Neural crest cell (in vitro differentiated cells): Measurements from ENCODE around the gene DHRS1. TPM values are rescaled to one million over a fixed set of nuclear protein-coding genes. Genes with fewer than 3 reads are reported as not detected.

Source experiments
- DNase-seq: peaks from one replicate; pipeline ENCODE4 v3.0.0; 2021; ENCODE audit warnings: low read depth, mixed read lengths, low spot score
- H3K27ac Mint-ChIP-seq: one replicate; pipeline ENCODE4 v1.8.0; 2021; ENCODE audit warnings: mild to moderate bottlenecking, mixed read lengths; ENCODE audit not compliant: unreplicated experiment
- H3K27me3 Mint-ChIP-seq: 2 replicates; pipeline ENCODE4 v1.8.0; 2021; ENCODE audit warnings: low read depth, mild to moderate bottlenecking, mixed read lengths
- H3K36me3 Mint-ChIP-seq: 2 replicates; pipeline ENCODE4 v1.8.0; 2021; ENCODE audit warnings: low read depth, mild to moderate bottlenecking, mixed read lengths
- H3K4me1 Mint-ChIP-seq: 2 replicates; pipeline ENCODE4 v1.8.0; 2021; ENCODE audit warnings: mixed read lengths
- H3K4me3 Mint-ChIP-seq: one replicate; pipeline ENCODE4 v1.8.0; 2021; ENCODE audit warnings: mild to moderate bottlenecking, mixed read lengths
- H3K9me3 Mint-ChIP-seq: 2 replicates; pipeline ENCODE4 v1.8.0; 2021; ENCODE audit warnings: mixed read lengths
- total RNA-seq: library from RNA; stranded (reverse); gene quantifications from 2 replicates; pipeline ENCODE4 v1.2.1, GENCODE V29; 2021
- TF ChIP-seq, protein P1 (sequence below): fragments of 200-600 bp; sonication (generic); conservative IDR thresholded peaks from 2 replicates; pipeline ENCODE4 v1.5.0; 2021; ENCODE audit warnings: antibody characterized with exemption, mild to moderate bottlenecking

Gene DHRS1
- total RNA-seq, 1 donor from 2014 or later: 17.2 TPM

DNA sequence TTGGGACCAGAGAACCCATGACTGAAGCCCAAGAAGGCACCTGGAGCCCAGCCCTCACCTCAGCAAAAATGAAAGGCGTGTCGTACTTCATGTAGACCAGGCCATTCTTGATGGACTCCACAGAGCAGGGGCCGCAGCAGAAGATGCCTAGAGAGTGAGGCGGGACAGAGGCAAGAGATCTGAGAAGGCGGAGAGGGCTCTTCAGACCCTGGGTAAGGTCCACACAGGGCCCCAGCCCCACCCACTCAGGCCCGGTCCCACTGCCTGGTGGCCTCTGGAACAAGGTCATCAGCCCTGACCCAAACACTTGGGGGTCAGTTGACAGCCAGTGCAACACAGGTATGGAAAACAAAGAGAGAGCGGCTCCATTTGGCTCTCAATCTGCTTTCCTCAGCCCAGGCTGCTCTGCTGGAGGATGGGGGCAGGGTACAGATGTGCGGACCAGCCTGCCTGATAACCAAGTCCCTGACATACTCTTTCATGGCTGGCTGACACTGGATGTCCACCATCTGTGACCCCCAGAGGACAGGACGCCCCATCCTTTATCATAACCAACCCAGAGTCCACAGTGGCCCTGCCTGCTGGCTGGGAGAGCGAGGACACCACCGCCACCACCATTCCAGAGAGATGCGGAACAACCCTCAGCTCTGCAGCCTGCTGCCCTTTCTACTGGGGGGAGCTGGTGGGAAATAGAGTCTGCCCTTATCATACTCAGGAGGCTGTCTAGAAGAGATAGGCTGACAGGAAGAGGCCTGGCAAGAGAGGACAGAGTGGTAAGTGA is 43.5 kb downstream of the DHRS1 start:
- no peaks in the 10 kb centered on the region for H3K4me1 Mint-ChIP-seq
- no peaks in the 10 kb centered on the region for H3K27me3 Mint-ChIP-seq
- H3K36me3 Mint-ChIP-seq: no peaks in the 10 kb centered on the region
- DNase-seq: no peak
- no peaks in the 10 kb centered on the region for H3K9me3 Mint-ChIP-seq
- H3K27ac Mint-ChIP-seq: no peak overlapping the region
- H3K4me3 Mint-ChIP-seq: no peak overlapping the region
- TF ChIP-seq, protein P1, sequence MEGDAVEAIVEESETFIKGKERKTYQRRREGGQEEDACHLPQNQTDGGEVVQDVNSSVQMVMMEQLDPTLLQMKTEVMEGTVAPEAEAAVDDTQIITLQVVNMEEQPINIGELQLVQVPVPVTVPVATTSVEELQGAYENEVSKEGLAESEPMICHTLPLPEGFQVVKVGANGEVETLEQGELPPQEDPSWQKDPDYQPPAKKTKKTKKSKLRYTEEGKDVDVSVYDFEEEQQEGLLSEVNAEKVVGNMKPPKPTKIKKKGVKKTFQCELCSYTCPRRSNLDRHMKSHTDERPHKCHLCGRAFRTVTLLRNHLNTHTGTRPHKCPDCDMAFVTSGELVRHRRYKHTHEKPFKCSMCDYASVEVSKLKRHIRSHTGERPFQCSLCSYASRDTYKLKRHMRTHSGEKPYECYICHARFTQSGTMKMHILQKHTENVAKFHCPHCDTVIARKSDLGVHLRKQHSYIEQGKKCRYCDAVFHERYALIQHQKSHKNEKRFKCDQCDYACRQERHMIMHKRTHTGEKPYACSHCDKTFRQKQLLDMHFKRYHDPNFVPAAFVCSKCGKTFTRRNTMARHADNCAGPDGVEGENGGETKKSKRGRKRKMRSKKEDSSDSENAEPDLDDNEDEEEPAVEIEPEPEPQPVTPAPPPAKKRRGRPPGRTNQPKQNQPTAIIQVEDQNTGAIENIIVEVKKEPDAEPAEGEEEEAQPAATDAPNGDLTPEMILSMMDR: no peak

DNA sequence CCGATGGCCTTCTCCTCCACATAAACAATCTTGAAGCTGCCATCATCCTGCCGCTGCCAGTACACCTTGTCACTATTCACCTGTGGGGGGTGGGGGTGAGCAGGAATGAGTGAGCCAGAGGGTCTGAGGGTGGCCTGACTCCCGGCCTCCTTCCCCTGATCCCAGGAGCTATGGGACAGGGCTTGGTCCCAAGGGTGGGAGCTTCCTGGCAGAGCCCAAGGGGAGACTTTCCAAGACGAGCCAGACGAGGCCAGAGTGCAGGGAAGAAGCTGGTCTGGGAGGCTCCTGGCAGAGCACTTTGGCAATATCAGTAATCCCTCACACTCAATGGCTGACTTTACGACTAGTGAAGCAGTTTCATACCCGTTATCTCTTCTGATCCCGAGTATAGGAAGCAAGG is 44.1 kb downstream of the DHRS1 start:
- no peak for DNase-seq
- H3K4me3 Mint-ChIP-seq: no peak overlapping the region
- no peaks in the 10 kb centered on the region for H3K36me3 Mint-ChIP-seq
- no peaks in the 10 kb centered on the region for H3K4me1 Mint-ChIP-seq
- no peaks in the 10 kb centered on the region for H3K27me3 Mint-ChIP-seq
- TF ChIP-seq, protein P1: no peak
- no peak overlapping the region for H3K27ac Mint-ChIP-seq
- no peaks in the 10 kb centered on the region for H3K9me3 Mint-ChIP-seq

DNA sequence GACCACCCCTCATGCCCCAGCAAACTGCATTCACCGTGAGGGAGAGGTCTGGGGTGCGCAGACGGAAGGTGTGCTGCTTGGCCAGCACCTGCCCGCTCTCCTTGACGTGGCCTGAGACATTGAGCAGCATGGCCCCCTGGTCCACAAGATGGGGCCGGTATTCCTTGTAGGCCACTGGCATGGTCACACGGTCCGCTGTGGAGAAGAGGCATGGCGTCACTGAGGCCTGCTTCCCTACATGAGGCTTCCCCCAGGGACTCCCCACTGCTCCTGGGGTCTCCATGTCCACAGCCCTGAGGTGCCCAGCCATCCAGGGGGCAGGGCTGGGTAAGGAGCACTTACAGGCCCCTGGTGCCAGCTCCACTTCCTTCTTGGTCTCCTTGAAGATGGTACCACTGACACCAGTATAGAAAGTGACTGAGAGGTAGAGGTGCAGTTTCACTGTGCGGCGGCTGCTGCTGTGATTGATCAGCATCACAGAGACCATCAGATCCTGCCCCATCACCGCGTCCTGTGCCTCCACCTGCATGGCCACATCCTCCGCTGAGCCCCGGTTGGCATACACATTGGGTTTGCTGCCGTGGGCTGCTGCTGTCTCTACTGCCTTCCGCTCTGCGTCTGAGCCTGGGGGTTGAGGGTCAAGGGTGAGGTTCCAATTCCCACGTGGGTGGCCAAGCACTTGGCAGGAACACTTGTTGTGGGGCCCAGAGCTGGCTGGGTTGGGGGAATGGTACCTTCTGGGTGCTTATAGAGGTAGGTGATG is 44.8 kb downstream of the DHRS1 start:
- Mint-ChIP-seq H3K36me3 (no peaks in the 10 kb centered on the region), H3K4me1 (no peaks in the 10 kb centered on the region), H3K27ac (no peak overlapping the region), H3K9me3 (no peaks in the 10 kb centered on the region), H3K4me3 (no peak overlapping the region), H3K27me3 (no peaks in the 10 kb centered on the region)
- TF ChIP-seq, protein P1: no peak
- DNase-seq: no peak

DNA sequence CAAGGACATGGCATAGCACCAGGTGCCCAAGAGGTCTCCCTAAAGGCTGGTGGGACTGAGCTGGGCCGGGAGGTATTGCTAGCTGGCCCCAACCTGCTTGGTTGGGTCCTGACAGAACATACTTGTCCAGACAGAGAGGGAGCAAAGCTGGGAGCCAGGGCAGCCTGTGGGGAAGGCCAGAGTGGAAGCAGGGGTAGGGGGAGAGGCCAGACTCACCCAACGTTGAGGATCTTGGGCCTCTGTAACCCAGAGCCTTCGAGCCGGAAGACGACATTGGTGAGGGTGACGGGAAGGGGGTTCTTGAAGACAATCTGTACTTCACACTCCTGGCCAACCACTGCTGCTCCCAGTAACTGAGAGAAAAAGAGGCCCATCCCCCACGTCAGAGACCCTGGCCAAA is 45.6 kb downstream of the DHRS1 start:
- no peak overlapping the region for H3K4me3 Mint-ChIP-seq
- H3K4me1 Mint-ChIP-seq: no peaks in the 10 kb centered on the region
- no peaks in the 10 kb centered on the region for H3K27me3 Mint-ChIP-seq
- no peaks in the 10 kb centered on the region for H3K36me3 Mint-ChIP-seq
- no peaks in the 10 kb centered on the region for H3K9me3 Mint-ChIP-seq
- DNase-seq: no peak
- no peak overlapping the region for H3K27ac Mint-ChIP-seq
- TF ChIP-seq, protein P1: no peak

DNA sequence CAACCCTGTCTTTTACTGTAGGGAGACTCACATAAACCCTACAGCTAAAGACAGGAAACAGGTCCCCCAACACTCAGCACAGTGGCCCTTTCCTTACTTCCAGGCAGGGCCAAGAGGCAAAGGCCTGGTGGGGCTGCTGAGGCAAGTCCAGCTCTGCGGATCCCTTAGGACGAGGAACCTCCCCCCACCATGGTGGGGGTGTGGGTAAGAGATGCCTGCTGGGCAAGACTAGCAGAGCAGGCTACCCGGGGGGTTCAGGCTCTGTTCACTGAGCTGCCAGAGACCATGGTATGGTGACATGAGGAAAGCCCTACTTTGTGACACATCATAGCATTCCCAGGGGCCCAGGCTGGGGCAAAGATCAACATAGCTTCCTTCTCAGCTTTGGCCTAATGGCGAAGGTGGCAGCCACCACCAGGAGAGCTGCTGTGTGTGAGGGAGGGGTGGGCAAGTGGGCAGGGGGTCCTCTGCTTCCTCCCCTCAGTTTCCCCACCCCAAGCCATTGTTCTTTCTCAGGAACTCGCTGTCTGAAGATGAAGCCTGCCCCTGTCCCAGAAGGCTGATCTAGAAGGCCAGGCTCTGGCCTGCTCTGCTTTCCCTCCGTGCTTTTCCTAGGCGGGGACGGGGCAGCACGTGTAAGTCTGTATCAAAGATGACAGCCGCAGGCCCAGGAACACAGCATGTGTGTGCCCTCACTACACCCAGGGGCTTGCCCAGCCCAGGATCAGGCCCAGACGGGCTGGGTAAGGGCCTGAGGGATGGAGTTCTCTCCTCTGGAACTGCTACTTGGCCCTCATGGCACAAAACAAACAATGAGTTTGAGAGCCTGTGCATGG is 47.1 kb downstream of the DHRS1 start:
- H3K4me1 Mint-ChIP-seq: no peaks in the 10 kb centered on the region
- H3K27me3 Mint-ChIP-seq: no peaks in the 10 kb centered on the region
- H3K9me3 Mint-ChIP-seq: no peaks in the 10 kb centered on the region
- no peaks in the 10 kb centered on the region for H3K36me3 Mint-ChIP-seq
- TF ChIP-seq, protein P1: no peak
- no peak for DNase-seq
- no peak overlapping the region for H3K27ac Mint-ChIP-seq
- H3K4me3 Mint-ChIP-seq: no peak overlapping the region
